GM19455 (cell line): Measurements from ENCODE around the gene MACF1.

ENCODE experiments used
- ATAC-seq: cut with Tn5 transposase; IDR thresholded peaks from one replicate; pipeline ENCODE4 v1.9.1; 2021; ENCODE audit not compliant: unreplicated experiment

The MACF1 gene

DNA sequence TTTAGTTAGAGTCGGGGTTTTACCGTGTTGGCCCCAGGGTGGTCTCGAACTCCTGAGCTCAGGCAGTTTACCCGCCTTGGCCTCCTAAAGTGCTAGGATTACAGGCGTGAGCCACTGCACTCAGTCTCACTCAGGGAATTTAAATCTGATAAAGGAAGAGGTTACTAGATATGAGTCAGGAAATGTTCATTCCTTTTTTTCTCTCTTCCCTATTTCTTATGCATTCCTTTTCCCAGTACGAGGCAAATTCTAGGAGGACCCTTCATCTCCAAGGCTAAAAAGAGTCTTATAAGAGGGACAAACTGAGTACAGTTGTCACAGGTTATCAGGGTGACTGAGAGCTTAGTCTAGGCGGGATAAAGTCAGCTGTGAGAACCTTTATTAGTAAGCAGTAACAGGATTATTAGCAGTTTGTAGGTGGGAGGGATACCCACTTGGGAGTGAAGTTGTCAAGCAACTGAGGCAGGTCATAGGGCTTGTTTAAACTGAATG, 9.1 kb downstream of the MACF1 start:
- ATAC-seq = no peak

- ATAC-seq = no peak
Observed at GRCh38 chr1:39214021-39214713, 9.7 kb downstream of the MACF1 start.

GRCh38 chr1:39214714-39214997, 10.2 kb downstream of the MACF1 start:
- ATAC-seq = no peak

DNA sequence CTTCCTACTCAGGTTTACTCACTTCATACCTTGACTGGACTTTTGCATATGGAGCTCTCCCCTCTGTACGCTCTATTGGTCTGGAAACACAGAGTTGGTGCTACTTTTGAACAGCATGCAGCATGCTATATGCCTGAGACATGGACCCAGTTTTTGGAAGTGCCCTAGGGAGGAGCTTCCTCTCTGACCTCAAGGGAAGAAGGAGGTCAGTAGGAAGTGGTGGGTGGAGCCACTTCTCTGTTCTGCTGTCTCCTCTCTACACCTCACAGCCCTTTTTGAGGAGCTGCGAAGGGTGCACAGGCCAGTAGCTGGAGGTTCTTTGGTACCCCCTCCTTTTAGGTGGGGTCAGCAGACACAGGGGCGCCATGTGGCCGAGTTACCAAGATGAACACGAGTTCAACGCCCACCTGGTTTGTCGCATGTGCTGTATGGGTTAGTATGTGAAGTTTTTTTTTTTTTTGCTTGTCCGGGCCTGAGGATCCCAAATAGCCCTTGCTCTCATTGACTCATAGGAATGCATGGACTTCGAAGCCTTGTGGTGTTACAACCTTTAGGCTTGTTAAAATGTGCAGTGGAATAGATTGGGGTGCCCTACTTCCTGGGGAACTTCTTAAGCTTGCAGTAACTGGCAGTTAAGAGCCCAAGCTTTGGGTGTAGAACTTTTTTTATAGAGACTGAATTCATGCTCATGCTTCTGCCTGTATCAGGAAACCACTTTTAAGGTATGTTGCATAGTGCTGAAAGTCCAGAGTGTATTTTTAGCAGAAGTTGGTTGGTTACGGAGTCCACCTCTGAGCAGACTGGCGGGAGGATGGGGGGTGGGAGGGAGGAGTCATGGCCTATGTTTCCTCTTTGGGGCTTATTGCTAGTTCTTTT, 10.7 kb downstream of the MACF1 start:
- ATAC-seq = peak; percentile 68

- ATAC-seq = no peak
Observed at GRCh38 chr1:39216771-39217170, 12.3 kb downstream of the MACF1 start.

GRCh38 chr1:39220891-39221870, 16.7 kb downstream of the MACF1 start:
- no peak for ATAC-seq

GRCh38 chr1:39224295-39224829, 19.9 kb downstream of the MACF1 start:
- no peak for ATAC-seq

DNA sequence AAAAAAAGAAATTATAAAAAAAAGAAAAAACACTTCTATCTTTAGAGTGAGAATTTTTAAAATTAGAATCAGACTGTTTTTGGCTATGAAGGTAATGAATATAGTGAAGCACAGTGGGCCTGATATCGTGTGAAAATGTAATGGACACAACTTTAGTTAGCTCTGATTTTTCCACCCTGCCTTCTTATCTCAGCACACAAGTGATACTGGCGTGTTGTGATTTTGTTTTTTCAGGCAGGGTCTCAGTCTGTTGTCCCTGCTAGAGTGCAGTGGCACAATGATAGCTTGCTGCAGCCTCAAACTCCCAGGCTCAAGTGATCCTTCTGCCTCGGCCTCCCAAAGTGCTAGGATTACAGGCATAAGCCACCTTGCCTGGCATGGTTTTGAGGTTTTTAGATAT, 22.3 kb downstream of the MACF1 start:
- ATAC-seq = no peak

GRCh38 chr1:39228252-39228651, 23.8 kb downstream of the MACF1 start:
- no peak for ATAC-seq

DNA sequence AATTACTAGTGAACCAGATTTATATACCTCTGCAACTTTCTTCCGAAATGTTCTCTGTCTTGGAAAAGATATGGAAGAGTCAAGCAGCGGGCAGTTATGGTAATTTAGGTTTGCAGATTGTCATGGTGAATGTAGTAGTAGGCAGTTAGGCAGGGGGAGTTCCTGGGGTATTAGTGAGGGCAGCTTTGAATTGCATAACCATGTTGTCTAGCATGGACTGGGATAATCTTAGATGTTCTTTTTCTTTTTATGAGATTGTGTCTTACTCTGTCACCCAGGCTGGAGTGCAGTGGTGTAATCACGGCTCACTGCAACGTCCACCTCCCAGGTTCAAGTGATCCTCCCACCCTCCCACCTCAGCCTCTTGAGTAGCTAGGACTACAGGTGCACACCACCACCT, 25.0 kb downstream of the MACF1 start:
- no peak for ATAC-seq

DNA sequence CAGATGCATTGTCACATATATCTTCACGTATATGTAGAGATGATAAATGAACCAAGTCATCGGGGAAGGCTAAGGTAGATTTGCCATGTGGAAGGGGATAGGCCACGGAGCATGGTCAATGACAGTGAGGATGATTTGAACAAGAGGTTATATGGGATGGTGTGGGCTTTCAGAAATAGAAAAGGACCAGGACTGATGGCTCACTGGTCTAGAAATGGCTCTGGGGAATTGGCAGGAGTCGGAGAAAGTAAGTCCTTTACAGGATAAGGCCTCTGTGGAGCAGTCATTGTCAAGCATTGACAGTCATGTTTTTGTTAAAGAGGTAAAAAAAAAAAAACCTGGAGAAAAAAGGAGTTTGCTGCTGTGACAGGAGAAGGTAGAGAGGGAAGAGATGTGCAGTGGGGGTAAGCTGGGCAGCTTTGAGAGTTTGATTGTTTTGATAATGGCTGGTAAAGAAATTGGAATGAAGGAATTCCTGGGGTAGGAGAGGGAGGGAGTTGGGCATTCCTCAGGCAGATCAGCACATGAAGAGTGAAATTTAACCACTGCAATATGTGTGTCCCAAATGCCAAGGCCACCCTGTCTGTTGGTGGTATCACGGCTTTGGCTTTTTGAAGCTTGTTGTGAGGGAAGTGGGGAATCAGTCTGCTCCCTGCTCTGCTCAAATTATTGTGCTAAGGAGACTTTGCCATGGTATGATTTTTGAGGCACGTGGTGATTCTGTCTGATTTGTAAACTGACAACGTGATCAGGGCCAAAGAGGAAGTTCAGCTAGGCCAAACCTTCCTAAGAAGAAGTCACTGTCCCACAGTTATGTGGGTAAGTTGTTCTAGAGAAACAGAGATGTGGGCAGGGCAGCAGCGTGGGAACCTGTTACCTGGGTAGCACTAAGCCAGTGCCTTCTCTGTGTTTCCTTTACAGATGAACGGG, 26.0 kb downstream of the MACF1 start:
- ATAC-seq = no peak

GRCh38 chr1:39236971-39237370, 32.5 kb downstream of the MACF1 start:
- no peak for ATAC-seq

DNA sequence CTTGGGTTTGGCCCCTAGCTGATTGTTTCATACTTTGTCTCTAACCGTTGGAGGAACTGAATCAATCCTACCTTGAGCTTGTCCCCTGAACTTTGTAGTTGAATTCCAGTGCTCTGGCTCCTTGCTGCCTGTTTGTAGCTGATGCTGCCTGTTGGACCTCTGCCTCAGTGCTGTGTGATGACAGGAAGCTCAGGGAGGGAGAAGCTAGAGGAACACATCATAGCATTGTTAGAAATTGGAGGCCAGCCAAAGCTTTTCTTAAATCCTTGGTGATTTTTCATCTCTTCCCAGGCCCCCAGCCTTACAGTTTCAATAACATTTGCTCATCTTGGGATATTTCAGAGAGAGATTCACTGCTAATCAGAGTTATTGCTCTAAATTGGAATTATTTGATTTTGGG, 34.0 kb downstream of the MACF1 start:
- no peak for ATAC-seq

DNA sequence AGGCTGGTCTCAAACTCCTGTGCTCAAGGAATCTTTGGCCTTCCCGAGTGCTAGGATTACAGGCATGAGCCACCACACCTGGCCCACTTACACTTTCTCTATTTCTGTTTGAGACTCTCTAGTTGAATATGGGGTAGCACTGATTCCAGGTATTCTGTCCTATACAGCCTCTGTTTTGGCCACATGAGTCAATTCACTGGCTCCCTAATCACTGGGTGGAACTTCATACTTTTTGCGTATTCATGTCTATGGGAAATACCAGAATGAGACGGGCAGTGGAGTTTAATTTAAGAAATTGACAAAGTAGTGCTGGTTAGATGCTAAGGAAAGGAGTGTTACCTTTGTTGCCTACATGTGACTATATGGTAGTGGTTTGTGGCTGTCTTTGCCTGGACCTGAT, 35.5 kb downstream of the MACF1 start:
- ATAC-seq = no peak

- no peak for ATAC-seq
Observed at GRCh38 chr1:39243302-39243701, 38.8 kb downstream of the MACF1 start.

DNA sequence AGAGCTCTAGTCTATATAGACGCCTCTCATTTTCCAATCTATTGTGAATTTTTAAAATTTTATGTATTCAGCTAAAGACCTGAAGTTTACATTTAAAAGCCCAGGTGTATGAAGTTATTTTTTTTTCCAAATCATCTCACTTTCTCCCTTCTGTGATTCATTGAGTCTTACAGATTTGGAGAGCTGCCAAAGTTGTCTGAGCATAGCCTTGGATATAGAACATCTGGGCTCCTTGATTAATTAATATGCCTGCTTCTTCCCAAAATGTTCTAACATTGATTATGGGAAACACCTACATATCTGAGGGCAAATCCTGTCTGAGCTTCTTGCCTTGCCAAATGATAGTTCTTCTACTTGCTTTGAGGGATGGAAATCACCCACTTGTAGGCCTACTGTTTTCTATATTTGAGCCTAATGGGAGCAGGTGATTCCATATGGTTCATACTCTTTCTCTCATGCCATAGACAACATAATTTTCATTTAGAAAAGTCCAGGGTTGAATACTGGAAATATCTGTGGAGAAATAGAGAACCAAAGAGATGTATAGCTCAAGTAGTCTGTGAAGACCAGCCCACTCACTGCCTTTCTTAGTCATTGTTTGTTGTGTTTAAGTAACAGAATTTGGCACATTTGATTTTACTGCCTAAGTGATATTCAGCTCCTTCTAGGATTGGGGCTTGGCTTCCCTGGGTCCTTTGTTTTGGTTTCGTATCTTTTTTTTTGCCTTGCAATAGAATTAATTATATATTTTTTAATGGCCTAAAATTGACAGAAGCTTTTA, 46.2 kb downstream of the MACF1 start:
- ATAC-seq = no peak

GRCh38 chr1:39255222-39255621, 50.7 kb downstream of the MACF1 start:
- no peak for ATAC-seq

DNA sequence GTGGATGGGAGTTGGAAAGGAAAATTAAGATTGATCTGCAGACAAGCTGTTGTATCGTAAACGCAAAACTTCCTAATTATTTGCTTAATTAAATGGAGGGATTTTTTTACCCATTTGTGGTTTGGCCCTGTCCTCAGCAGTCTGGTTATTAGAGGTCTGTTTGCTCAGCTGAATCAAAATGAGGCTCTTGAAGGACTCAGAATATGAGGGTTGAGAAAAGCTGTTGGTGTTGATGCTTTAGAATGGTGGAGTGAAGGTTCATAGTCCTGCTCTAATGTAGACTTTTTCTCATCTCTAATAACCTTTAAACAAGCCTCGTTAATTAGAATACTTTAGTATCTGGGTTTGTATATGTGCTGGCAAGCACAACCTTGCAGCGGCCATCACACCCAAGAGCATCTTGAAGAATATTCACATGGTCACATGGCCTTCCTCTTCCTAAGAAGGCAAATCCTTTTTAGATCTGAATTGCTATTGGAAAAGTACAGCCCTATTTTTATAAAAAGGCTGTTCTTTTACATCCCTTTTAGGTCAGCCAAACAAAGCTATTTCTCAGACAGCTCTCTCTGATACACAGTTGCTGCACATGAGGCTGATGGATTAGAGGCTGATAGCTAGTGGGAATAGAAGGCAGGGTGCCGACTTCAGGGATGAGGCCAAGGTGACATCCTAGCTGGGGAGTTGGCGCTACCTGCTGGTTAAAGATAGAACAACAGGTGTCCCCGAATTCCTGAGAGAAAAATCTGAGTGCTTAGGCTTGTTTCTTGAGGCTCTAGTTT, 53.8 kb downstream of the MACF1 start:
- no peak for ATAC-seq

DNA sequence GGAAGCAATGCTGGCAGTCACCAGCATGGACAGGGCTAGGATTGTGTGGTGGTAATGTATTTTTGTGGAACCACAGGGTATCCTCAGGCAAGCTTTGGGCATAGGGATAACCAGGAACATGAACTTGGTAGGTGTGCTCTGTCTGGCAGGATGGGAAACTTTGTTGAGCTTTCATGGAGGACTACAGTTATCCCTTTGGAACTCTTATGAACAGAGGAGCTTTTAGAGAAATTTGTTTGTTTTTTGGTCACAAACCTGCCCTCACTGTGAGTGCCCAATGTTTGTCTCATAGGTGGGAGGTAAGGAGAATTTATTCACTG, 54.4 kb downstream of the MACF1 start:
- ATAC-seq = no peak
